Esophagus muscularis mucosa (tissue), 4 donors: Measurements from ENCODE around the gene ZFHX2. TPM values are rescaled to one million over a fixed set of nuclear protein-coding genes. Genes with fewer than 3 reads are reported as not detected.

ENCODE experiments used
- DNase-seq: peaks from one replicate; pipeline ENCODE4 v3.0.0-alpha.2; 2017; ENCODE audit errors: extremely low spot score
- H3K27ac ChIP-seq, 4 donors: fragments of 200-600 bp; sonication (generic); replicated peaks in 1 of 4; 1 replicate in 3 of 4; 2 replicates in 1 of 4; pipeline ENCODE4 v1.5.1; 2016 to 2019; ENCODE audit warnings: mild to moderate bottlenecking in 1 of 4
- H3K27me3 ChIP-seq, 4 donors: fragments of 200-600 bp; sonication (generic); one replicate each; pipeline versions ENCODE4 v1.5.1 to v1.6.0; 2016 to 2019
- H3K36me3 ChIP-seq, 4 donors: fragments of 200-600 bp; sonication (generic); one replicate each; pipeline ENCODE4 v1.5.1; 2016 to 2019
- H3K4me1 ChIP-seq, 4 donors: fragments of 200-600 bp; sonication (generic); one replicate each; pipeline ENCODE4 v1.5.1; 2016 to 2019
- H3K4me3 ChIP-seq, 4 donors: fragments of 200-600 bp; sonication (generic); 1 replicate in 2 of 4; 2 replicates in 2 of 4; pipeline ENCODE4 v1.5.1; 2016 to 2019; ENCODE audit warnings: mild to moderate bottlenecking in 4 of 4, moderate library complexity in 1 of 4
- H3K9me3 ChIP-seq, 4 donors: fragments of 200-600 bp; sonication (generic); 1 replicate in 3 of 4; 2 replicates in 1 of 4; pipeline ENCODE4 v1.5.1; 2016 to 2019
- CTCF ChIP-seq, 3 experiments: fragments of 200-600 bp in 2 of 3; fragments of 450-650 bp in 1 of 3; sonication (generic) in 2 of 3; IDR thresholded peaks; one replicate each; pipeline ENCODE4 v1.5.1; 2017 to 2019; ENCODE audit warnings: antibody characterized with exemption in 3 of 3, mild to moderate bottlenecking in 2 of 3, moderate library complexity in 1 of 3
- EP300 ChIP-seq: sonication (generic); formaldehyde crosslinking; IDR thresholded peaks from one replicate; pipeline ENCODE4 v1.6.1; 2017; ENCODE audit warnings: antibody characterized with exemption
- POLR2A ChIP-seq: fragments of 450-650 bp; IDR thresholded peaks from one replicate; pipeline ENCODE4 v1.6.1; 2017; ENCODE audit warnings: antibody characterized with exemption, moderate library complexity, mild to moderate bottlenecking, low read depth
- POLR2AphosphoS5 ChIP-seq, 2 donors: sonication (generic); formaldehyde crosslinking; IDR thresholded peaks; one replicate each; pipeline ENCODE4 v1.6.1; 2017; ENCODE audit warnings: antibody characterized with exemption in 2 of 2
- WGBS: methylation state at CpG from one replicate; pipeline ENCODE4 v1.1.5; 2018; 5-methylcytosine and 5-hydroxymethylcytosine counted together
- intact Hi-C: fragments of 100-400 bp; cut with DNase I; formaldehyde crosslinking; loops from one replicate; pipeline ENCODE4 v1.15.1; 2023
- total RNA-seq, 4 donors: library from RNA; depleted of rRNA; stranded (reverse); fragments of >200 nt; gene quantifications; one replicate each; pipeline versions ENCODE4 v1.1.0 to v1.2.1, GENCODE V29; 2016

Gene ZFHX2
- total RNA-seq, 4 donors from 2014 or later, result 0.50 to 1.8 (median 1.2) TPM

- H3K9me3 ChIP-seq, result no peaks in the 10 kb centered on the region
- TF ChIP-seq POLR2A (no peak), EP300 (no peak), POLR2AphosphoS5 (IDR thresholded peaks at IDR 0.05) (no peak), CTCF (IDR thresholded peaks at IDR 0.05) (no peak)
- peaks cover 0 to 22% (median 4%) of the 10 kb centered on the region in 4 donors for H3K36me3 ChIP-seq
- no peaks in the 10 kb centered on the region for H3K4me1 ChIP-seq
- DNase-seq, result no peak
- intact Hi-C loops, result no loop called here
- H3K27me3 ChIP-seq, result no peaks in the 10 kb centered on the region
- H3K4me3 ChIP-seq, result no peak overlapping the region
- WGBS, result 92% methylated on average over 9 of the region's 16 CpGs
- H3K27ac ChIP-seq, result no peak overlapping the region
These were observed 28.1 kb downstream of the ZFHX2 start for GRCh38 chr14:23523229-23524016.

DNA sequence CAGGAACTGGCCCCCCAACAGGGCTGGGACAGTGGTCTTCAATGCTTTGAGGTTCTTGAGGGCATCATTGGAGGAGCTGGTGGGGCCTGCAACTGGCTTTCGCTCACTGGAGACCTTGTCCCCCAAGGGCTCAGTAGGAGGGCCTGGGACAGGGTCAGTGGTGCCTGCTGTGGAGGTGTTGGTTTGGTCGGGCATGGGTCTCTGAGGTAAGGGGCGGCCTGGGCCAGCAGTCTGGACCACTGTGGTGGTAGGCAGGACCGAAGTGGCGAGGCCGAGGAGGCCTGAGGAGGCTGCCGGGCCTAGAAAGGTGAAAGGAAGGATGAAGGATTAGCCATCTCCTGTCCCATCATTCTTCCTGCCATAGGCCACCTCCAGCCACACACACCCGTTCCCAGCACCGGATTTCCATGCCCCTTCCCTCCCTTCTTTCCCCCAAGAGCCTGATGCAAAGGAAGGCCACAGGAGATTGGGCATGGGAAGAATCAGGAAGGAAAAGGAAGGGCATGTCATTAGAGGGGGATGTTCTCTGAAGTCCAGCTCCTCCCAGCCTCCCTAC, 28.8 kb downstream of the ZFHX2 start:
- Histone ChIP-seq H3K4me3 (no peak overlapping the region), H3K27me3 (no peaks in the 10 kb centered on the region), H3K36me3 (peaks cover 0 to 22% (median 4%) of the 10 kb centered on the region in 4 donors), H3K27ac (no peak overlapping the region), H3K4me1 (no peaks in the 10 kb centered on the region), H3K9me3 (no peaks in the 10 kb centered on the region)
- TF ChIP-seq POLR2A (no peak), EP300 (no peak), CTCF (IDR thresholded peaks at IDR 0.05) (no peak), POLR2AphosphoS5 (IDR thresholded peaks at IDR 0.05) (no peak)
- WGBS, result 84% methylated on average over 8 of the region's 9 CpGs
- intact Hi-C loops, result no loop called here
- no peak for DNase-seq

DNA sequence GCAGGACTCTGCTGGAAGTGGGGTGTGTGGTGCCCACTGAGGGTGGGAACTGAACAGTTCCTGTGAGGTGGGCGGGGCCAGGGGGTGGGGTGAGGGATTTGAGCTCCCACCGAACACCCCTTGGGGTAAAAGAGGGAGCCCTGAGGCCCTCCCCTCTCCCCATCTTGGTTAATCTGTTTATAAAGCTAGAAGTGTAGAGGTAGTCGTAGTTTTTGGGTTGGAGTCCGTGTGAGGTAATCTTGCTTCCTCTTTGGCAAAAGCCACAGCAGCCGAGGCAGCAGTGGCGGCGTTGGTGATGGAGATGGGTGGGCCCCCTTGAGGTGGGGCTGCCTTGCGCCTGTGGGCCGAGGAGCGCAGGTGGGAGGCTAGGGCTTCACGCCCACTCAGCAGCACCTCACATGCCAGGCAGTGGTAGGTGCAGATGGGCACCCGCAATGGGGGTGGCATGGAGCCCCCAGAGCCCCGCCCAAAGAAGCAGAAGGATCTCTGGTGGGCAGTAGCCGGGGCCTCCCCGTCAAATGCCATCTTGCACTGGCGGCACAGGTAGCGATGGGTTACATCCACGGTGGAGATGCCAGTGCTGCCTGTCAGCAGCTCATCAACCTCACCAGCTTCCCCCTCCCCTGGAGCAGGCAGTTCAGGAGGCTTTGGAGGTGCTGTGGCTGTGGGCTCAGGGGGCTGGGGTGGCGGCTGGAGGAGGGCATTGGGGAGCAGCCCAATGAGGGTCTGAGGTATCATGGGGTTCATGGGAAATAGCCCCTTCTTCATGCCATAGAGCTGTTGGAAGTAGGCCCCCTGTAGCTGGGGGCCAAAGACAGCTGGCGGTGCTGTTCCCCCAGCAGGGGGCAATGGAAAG, 29.6 kb downstream of the ZFHX2 start:
- TF ChIP-seq CTCF (IDR thresholded peaks at IDR 0.05) (no peak), POLR2A (no peak), POLR2AphosphoS5 (IDR thresholded peaks at IDR 0.05) (no peak), EP300 (no peak)
- WGBS, result 83% methylated on average over 17 of the region's 20 CpGs
- Histone ChIP-seq H3K4me3 (no peak overlapping the region), H3K9me3 (no peaks in the 10 kb centered on the region), H3K27me3 (no peaks in the 10 kb centered on the region), H3K27ac (no peak overlapping the region), H3K4me1 (no peaks in the 10 kb centered on the region), H3K36me3 (peaks cover 0 to 22% (median 4%) of the 10 kb centered on the region in 4 donors)
- intact Hi-C loops, result no loop called here
- DNase-seq, result no peak

DNA sequence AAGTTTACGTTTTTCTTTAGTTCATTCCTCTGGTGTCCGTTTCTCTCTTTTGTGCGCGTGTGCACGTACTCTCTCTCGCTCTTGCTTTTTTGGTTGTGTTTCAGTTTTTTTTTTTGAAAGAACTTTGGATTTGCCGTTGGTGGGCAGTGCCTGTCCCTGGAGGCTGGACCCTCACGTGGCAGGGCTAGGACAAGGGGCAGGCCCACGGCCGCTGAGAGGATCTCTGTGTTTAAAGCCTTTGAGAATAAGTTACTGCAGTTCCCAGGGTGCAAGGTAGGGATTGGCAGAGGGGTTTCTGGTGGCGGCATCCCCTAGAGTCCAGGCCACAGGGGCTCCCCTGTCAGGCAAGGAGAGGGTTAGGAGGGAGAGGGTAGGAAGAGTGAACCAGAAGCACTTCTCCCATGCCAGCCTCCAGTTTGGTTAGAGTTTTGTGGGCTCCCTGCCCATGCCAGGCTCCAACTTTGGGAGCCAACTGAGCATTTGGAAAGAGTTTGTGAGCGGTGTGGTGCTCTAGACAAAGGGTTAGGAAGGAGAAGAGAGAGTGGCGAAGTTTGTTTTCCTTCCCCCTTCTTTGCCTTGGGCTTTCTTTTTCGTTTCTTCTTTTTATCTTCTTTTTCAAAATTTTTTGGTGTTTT, 30.5 kb downstream of the ZFHX2 start:
- Histone ChIP-seq H3K27ac (no peak overlapping the region), H3K27me3 (no peaks in the 10 kb centered on the region), H3K36me3 (peaks cover 0 to 14% (median 3%) of the 10 kb centered on the region in 4 donors), H3K9me3 (no peaks in the 10 kb centered on the region), H3K4me3 (no peak overlapping the region), H3K4me1 (no peaks in the 10 kb centered on the region)
- TF ChIP-seq POLR2A (no peak), POLR2AphosphoS5 (IDR thresholded peaks at IDR 0.05) (no peak), EP300 (no peak), CTCF (IDR thresholded peaks at IDR 0.05) (no peak)
- 85% methylated on average over 14 of the region's 14 CpGs for WGBS
- DNase-seq, result no peak
- intact Hi-C loops, result no loop called here
